ENCODE measurements around the gene PER1.

Gene PER1

DNA sequence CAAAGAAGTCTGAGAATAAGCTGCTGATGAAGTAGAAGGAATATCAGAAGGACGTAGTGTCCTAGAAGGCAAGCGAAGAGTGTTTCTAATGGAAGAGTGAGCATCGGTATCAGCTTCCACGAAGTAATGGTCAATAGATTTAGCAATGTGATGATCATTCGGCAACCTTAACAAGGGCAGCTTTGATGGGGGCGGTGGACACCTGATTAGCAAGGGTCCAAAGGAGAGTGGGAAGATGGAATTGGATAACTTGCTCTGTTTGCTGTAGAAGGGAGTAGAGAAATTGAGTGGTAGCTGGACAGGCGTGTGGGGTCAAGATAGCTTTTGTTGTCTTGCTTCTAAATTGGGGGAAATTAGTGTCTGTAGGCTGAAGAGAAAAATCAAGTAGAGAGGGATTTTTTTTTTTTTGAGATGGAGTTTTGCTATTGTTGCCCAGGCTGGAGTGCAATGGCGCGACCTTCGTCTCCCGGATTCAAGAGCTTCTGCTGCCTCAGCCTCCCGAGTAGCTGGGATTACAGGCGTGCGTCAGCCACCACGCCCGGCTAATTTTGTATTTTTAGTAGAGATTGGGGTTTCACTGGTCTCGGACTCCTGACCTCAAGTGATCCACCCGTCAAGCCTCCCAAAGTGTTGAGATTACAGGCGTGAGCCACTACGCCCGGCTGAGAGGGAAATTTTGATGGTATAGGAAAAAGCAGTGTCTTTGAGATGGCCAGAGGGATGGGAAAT, 14.4 kb downstream of the PER1 start:
- DNase-seq = no peak

DNA sequence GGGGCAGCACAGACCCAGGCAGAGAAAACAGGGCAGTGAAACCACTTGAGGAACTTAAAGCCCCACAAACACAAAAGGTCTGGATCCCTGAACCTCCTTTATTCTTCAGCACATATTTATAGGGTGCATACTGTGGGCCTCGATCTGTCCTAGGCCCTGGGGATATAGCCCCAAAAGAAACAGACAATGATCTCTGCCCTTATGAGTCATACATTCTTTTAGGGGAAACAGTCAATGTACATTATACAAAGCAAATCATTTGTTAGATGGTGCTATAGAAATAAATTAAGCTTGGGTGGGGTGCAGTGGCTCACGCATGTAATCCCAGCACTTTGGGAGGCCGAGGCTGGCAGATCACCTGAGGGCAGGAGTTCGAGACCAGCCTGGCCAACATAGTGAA, 18.3 kb downstream of the PER1 start:
- DNase-seq = no peak

DNA sequence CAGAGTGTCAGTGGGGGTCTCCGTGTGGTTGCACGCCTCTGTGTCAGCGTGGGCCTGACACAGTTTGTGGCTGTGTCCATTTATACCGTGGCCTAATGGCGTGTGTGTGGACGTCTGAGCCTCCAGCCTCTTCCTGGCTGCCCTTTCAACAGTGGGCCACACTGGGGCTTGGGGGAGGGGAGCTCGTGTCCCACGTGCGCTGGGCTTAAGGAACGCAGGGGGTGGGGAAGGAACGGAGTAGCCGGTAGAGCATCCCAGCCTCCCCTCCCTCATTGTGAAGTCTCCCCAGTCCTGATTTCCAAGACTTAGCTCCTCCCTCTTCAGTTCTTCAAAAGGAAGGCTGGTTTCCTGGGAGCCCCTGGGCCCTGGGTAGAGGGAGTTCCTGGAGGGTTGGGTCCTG, 18.8 kb downstream of the PER1 start:
- no peak for DNase-seq

DNA sequence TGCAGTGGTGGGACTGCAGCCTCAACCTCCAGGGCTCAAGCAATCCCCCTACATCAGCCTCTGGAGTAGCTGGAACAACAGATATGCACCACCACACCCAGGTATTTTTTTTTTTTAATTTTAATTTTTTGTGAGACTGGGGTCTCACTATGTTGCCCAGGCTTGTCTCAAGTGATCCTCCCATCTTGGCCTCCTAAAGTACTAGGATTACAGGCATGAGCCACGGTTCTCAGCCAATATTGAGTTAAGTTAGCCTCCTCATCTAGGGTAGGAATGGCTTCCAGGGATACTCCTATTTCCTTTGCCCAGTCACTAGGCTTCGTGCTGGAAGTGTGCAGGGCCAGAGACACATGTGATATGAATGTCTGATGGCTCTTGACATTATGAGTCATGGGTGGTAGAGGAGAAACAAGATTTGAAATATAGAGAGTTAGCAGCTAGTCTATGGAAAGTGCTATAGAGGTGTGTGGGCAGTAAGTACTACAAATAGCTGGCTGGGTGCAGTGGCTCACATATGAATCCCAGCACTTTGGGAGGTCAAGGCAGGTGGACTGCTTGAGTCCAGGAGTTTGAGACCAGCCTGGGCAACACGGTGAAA, 20.3 kb downstream of the PER1 start:
- no peak for DNase-seq

DNA sequence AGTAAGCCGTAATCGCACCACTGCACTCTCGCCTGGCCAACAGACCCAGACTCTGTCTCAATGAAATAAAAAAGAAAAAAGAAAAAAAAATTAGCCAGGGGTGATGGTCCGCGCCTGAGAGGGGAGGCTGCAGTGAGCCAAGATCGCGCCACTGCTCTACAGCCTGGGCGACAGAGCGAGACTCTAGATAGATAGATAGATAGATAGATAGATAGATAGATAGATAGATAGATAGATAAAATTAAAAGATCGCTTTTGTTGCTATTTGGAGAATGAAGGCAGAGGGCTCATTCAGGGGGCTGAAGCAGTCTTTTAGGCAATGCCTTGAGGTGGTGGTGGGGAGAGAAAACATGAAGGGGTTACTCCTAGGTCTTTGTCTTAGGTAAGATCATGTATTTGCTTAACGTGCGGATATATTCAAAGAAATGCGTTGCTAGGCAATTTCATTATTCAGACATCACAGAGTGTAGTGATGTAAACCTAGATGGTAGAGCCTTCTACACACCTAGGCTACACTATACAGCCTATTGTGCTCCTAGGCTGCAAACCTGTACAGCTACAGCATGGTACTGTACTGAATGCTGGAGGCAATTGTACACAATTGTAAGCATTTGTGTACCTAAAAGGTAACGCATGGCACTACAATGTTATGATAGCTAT, 23.9 kb downstream of the PER1 start:
- DNase-seq = no peak

DNA sequence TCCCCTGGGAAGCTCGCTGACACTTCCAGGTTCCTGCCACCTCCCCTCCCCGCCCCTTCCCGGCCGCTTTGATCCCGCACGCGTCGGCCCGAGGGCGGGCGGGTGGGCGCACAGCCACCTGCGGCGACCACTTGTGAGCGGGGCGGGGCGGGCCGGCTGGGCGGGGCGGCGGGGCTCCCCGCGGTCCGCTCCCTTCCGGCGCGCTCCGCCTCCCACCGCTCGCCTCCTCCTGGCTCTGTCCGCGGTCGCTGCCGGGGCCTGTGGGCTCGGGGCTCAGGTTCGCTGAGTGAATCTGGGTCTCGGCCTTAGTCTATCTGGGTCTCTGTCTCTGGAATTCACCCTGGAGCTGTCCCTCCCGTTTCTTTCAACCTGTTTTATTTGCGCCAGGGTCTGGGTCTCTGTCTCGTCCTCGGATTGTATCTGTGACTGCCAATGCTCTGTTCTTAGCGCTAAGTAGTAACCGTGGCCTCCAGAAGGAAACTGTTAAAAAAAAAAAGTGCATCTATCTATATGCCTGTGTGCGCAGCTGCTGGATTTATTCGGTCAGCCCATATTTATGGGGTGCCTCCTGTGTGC, 25.6 kb downstream of the PER1 start:
- no peak for DNase-seq

DNA sequence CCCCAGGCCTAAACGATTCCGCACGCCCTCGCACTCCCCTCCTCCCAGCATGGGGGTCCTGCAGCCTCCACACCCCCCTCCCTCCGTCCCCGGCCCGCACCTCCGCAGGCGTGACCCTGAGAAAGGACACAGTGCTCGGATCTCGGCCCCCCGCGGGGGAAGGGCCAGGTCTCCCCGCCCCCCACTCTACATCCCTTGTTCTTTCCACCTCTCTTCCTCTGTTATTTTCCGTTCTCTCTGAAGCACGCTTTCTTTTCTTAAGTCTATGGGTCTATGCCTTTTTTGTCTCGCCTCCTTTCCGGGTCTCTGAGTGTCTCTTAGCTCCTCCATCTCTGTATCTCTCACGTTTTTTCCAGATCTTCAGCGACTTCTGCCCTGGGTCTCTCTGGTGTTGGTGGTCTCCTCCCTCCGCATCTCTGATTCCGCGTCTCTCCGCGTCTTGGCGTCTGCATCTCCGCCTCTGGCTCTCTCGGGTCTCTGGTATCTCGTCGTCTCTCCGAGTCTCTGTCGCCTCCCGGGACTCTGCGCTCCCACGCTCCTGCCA, 26.2 kb downstream of the PER1 start:
- no peak for DNase-seq

DNA sequence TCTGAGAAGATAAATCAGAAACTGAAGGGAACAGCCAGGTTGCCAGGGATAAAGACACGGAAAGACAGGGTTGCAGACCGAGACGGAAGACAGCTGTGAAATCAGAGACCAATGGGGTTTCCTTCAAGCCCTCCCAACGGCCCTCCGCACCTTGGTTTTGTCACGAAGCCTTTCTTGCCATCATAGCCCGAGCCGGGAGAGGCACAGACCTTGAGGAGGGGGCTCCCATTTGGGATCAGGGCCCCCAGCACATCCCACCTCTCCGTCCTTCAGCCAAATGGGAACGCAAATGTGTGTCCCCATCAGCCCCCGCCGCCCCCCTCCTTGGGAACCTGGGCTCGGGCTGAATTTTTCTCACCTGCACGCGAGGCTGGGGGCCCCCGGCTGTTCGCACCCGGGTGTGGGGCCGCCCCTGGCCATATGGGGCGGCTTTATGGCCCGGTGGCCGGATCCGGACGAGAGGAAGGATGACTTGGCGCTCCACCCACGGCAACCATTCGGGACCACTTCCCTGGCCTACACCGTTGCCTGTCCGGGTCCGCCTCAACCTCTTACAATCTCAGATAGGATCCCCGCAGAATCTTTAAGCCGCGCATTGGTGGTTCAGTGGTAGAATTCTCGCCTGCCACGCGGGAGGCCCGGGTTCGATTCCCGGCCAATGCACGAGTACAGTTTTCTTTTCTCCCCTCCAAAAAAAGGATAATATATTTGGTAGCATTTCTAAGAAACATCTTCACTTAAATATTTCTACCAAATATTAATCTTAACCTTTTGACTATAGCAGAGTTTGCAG, 26.9 kb downstream of the PER1 start:
- peak; percentile 90 for DNase-seq

DNA sequence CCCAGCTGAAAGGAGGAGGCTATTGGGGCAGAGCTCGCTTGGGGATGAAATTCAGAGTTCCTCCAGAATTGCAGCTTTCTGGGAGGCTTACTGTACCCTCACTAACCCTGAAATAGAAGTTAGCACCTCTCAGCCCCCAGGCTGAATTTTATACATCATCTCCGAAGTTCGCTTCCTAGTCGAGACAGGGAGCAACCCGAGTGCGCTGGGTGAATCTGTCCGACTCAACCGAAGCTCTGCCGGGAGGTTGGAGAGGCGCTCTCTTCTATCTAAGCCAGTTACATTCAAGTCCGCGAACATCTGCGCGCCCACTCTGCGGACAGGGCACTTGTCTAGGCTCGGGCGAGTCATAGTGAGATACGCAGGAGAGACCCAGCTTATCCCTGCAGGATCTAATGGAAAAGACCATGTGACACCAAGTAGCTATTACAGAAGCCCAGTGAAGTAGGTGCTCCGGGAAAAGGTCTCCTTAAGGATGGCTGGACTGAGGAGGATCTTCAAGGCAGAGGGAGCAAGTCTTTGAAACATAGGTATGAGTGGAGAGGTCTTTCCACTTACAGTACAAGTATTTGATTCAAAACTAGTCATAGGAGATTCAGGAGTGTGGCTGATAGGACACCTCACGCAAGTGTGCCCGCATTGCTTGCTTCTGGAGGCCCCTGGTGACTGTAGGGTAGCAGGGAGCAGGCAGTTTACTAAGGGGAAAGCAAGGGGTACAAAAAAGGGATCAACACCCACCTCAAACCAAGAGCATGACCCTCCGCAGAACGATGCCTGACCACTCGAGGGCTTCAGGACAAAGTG, 27.7 kb downstream of the PER1 start:
- DNase-seq = peak; percentile 29

DNA sequence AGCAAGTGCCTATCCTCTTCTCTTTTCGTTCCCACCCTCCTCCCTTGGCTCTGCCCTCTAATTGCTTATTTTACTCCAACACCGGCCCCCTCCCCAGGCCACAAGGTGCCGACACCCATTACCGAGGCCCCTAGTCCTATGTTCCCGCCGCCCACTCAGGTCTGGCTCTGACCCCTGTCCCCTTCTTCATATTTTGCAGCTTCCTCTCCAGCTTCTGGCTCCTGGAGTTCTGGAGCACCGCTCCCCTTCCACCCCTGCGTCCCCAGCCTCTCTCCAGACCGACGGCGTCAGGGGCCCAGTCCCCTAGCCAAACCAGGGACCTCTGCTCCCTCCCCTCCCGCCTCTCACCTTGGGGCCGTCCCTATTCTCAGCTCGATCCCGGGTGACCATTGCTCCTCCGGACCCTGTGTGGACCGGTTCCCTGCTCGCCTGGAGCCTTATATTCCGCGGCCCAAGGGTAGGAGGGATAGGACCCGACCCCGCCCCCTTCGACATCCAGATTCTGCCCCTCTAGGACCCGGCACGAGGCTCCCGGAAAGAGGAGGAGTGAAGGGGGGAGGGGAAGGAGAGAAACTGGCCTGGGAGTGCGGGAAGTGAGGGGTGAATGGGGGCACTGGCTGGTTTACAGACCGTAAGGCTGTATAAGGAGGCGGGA, 28.4 kb downstream of the PER1 start, which contains the start of gene HES7:
HES7 (minus strand) TSS at position 412 of the 655 bp plus-strand sequence; CDS start at position 390, 22 bp downstream.
- no peak for DNase-seq

DNA sequence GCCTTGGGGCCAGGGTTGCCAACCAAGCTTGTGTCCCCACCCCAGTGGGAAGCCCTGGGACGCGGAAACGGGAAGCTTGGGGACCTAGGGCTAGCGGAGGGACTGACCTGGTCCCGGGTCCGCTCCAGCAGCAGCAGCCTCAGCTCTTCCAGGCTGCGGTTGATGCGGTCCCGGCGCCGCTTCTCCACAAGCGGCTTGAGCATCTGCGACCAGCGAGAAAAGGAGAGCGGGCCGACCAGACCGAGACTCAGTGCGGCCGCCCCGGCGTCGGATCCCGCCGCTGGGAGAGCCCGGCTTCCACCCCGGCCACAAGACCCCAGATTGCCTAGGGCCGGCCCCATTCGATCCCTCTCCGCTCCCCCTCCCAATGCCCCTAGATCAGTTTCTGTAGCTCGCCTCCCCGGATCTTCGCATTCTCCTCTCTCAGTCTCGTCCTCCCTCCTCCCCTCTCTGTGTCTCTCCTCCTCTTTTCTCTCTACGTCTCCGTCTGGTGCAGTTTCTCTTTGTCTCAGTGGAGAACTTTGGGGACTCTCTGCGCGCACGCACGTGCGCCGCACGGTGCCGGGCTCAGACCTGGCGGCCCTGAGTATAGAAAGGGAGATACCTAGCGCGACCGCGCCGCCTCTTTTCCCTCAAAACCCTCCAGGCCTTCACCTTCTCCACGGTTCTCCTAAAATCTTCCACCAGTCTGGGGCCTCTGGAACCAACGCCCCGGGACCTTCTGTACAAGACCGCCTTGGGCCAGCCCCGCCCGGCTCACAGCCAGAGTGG, 29.1 kb downstream of the PER1 start:
- DNase-seq = no peak

DNA sequence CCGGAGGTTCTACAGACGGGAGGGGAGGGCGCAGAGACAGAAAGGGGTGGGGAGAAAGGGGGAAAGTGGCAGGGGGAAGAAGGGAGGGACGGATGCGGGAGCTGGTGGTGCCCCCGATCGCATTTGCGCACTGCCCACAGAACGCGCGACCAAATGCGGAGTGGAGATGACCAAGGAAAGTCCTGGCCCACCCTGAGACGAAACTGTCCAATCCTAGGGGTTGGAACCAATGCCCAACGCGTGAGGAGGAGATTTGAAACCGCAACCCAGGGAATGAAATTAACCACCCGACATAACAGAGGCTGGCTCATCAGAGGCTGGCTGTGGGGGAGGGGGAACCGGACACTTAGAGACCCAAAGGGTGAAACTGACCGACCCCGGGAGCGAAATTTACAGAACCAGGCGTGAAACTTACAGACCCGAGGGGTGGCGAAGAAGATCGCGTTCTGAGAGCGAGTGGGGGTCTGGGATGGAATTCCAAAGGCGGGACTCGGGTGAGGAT, 29.7 kb downstream of the PER1 start:
- DNase-seq = no peak

DNA sequence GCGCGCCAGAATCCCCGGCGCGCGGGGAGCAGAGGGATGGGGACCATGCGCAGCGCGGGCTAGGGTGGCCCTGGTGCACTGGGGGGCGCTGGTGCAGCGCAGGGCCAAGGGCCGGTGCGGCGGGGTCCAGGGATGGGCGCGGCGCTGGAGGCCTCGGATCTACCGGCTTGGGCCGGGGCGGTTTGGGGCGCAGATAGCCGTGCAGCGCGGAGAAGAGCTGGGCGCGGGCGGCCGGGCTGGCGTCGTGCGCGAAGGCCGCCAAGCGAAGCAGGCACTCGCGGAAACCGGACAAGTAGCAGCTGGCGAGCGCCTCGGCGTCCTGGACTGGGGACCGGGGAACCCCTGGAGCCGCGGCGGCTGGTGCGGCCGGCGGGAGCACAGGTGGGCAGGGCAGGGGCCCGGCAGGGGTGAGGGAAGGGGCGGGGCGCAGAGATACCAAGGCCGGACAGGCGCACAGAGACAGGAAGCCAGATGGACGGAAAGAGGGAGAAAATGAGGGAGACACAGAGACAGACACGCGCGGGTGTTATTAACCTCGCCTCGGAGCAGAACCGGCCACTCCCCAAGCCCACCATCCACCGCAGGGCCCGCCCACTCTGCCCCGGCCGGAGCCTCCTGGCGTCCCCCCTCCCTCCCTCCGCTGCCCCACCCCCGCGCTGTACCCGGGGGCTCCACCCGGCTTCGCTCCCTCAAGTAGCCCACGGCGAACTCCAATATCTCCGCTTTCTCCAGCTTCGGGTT, 30.4 kb downstream of the PER1 start:
- DNase-seq = no peak

DNA sequence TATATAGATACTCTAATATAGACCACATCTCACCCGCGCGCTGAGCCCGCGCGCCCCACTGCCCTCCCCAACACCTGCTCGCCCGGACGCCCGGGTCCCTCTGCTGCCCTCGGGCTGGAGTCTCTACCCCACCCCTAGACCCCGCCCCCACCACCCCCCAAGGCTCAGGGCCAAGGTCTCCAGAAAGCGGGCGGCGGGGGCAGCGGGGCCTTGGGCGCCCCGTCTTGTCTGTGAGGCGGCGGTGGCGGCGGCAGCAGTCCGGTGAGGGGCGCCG, 30.9 kb downstream of the PER1 start:
- no peak for DNase-seq

DNA sequence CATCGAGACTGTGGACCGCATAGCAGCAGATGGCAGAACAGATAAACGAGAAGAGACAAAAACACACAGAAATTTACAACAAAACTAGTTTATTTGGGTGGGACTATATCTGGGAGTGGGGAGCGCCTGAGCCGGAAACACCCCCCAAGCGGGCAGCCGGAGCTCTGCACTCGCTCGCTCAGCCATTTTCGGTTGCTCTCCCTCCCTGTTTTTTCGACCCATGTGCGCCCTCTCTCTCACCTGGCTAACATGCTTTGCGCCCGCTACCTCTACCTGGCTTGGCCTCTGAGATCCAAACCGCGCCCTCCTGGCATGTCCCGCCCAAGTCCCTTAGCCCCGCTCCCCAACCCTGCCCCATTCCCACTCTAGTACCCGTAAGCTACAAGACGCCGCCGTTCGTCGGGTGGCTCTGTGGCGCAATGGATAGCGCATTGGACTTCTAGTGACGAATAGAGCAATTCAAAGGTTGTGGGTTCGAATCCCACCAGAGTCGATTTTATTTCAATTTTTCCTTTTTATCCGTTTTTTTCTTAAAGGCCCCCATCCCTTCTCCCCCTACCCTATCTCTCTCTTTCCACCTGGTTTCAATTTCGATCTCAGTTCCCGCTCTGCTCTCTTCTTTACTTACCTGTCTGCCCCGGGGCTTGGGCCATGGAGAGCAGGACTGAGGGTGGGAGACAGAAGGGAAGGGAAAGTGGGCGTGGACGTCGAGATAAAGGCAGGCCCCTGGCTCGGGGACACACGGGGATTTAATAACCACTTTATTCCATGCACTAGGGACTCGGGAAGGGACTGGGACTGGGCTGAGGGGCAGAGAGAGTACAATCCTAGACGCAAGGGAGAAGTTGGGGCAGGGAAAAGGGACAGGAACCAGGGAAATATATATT, 31.4 kb downstream of the PER1 start:
- peak; percentile 91 for DNase-seq

DNA sequence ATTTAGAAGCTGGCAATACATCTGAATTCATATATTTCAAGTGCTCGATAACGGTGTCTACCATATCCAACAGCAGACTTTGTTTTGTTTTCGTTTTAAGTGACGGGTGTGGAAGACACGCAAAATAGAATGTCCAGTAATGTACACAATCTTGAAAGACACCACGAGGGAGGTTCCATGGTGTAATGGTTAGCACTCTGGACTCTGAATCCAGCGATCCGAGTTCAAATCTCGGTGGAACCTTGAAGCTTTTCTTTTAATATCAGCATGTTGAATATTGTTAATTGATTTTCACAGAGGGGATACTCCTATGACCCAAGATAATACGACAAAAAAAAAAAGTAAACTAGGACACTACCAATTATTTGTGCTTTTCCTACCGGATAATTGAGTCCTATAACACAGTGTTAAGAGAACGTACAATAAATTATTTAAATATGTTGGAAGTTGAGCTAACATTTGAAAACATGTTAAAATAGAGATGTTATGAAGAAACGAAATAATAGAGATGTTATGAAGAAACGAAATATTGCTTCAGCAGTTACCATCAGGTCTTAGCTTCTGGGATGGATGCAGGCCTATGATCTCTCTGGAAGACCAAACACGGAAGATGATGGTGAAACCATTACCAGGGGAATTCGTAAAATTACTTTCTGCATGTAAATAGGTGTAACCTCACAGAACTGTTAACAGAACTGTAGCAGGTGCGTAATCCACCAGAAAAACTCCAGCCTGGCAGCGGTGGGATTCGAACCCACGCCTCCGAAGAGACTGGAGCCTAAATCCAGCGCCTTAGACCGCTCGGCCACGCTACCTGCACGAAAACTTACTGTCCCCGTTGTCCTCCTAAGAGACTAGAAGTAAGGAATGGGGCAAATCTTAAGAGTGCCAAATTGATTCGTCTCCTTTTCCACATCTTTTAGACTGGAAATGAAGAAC, 32.4 kb downstream of the PER1 start:
- peak; percentile 97 for DNase-seq

DNA sequence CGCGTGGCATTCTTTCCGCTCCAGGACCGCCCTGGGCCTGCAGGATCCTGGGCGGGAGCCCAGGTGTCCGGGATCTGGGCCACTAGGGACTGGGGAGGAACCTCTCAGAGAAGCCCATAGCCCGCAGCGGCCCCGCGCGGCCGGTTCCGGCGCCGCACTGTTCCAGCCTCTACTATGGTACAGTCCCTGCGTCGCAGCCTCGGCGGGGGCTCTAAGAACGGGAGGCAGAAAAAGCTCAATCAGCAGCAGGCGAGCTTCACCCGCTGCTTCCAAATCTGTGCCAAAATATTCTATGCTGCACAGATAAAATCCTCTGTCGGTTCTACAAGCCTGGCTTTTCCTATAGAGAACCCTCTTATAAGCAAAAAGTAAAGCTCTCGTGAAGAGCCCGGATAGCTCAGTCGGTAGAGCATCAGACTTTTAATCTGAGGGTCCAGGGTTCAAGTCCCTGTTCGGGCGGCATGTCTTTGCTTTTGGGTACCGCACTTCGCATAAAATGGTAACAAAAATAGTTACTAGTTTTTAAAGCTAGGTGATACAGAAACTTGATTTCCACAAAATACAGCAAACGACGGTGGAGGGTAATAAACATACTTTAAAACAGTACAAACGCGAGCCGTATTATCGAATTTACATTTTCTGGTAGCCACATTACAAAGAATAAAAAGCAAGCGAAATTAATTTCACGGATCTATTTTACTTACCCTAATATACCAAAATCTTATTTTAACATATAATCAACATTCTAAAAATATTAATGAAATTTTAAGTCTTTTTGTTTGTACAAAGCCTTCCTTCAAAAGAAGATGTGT, 33.2 kb downstream of the PER1 start:
- DNase-seq = peak; percentile 96
